Pancreas (tissue), 10 donors: ENCODE results near the gene TTC7B. TPM values are rescaled to one million over a fixed set of nuclear protein-coding genes. Genes with fewer than 3 reads are reported as not detected.

Experiments used
- ATAC-seq, 4 donors: fragments of 200-7000 bp; cut with Tn5 transposase; one replicate each; pipeline versions ENCODE4 v1.8.0 to v1.9.1; 2020; ENCODE audit warnings: mild to moderate bottlenecking in 4 of 4, moderate library complexity in 4 of 4
- DNase-seq, 6 donors: peaks; one replicate each; pipeline ENCODE4 v3.0.0-alpha.2; 2020
- FAIRE-seq: peaks from 2 replicates; lab custom pipeline; 2012; peaks lifted over from hg19 to GRCh38; lab: Jason Lieb, UNC
- H3K27ac ChIP-seq, 4 donors: fragments of 200-600 bp; sonication (generic); 1 replicate in 3 of 4; 2 replicates in 1 of 4; pipeline versions ENCODE4 v1.5.0 to v1.8.0; 2020
- H3K27me3 ChIP-seq, 4 donors: fragments of 200-600 bp; one replicate each; pipeline ENCODE4 v1.8.0; 2021
- H3K36me3 ChIP-seq, 3 donors: fragments of 200-600 bp; sonication (generic) in 1 of 3; one replicate each; pipeline versions ENCODE4 v1.5.0 to v1.8.0; 2020 to 2021
- H3K4me1 ChIP-seq, 3 donors: fragments of 200-600 bp; one replicate each; pipeline ENCODE4 v1.8.0; 2021
- H3K4me3 ChIP-seq, 4 donors: fragments of 200-600 bp; sonication (generic) in 2 of 4; one replicate each; pipeline versions ENCODE4 v1.5.0 to v1.8.0; 2020 to 2021
- H3K9me3 ChIP-seq, 4 donors: fragments of 200-600 bp; one replicate each; pipeline ENCODE4 v1.8.0; 2021
- WGBS, 2 donors: extraction: QIAGEN DNeasy Blood & Tissue Kit; methylation state at CpG; one replicate each; pipeline ENCODE4 v1.1.7; 2013; 5-methylcytosine and 5-hydroxymethylcytosine counted together
- intact Hi-C, 3 donors: fragments of 100-400 bp; cut with DNase I; formaldehyde crosslinking; loops; one replicate each; pipeline versions ENCODE4 v1.11.1 to v1.14.2; 2022
- polyA plus RNA-seq, 2 donors: library from polyadenylated mRNA; stranded (reverse); fragments of 200-250 nt; gene quantifications; one replicate each; pipeline ENCODE4 v1.2.3, GENCODE V29; 2013
- total RNA-seq, 6 donors: library from RNA; stranded (reverse); fragmentation: NEBNext Ultra II Directional in 4 of 6; extraction: Animal tissue kit (Norgen Biotek cat#: 25700) in 4 of 6; gene quantifications; one replicate each; pipeline versions ENCODE4 v1.2.1 to v1.2.4, GENCODE V29; 2021 to 2023
- TF ChIP-seq, protein P1 (sequence below), 4 donors: fragments of 200-600 bp; sonication (generic) in 3 of 4; IDR thresholded peaks; one replicate each; pipeline versions ENCODE4 v1.5.0 to v1.8.0; 2021; ENCODE audit warnings: antibody characterized with exemption in 4 of 4
- donor health status: healthy with polysubstance abuse.
- donor health status: DM: no; HTN: no; CAD: no; lungs with moderate emphysema.
- donor health status: DM: no; HTN: no; CAD: no.
- donor health status: control.
- donor health status: control.
- donor health status: Bipolar disorder and iron deficiency.
- donor health status: DM: yes; HTN: yes; CAD: no.
- donor health status: DM: no; HTN: no; CAD: no.
- donor health status: DM: no; HTN: no; CAD: no.
- donor health status: DM: yes; HTN: yes; CAD: no.

TTC7B gene
- total and polyA plus RNA-seq, 8 donors, result 8.9 to 39.6 (median 29.6) TPM

DNA sequence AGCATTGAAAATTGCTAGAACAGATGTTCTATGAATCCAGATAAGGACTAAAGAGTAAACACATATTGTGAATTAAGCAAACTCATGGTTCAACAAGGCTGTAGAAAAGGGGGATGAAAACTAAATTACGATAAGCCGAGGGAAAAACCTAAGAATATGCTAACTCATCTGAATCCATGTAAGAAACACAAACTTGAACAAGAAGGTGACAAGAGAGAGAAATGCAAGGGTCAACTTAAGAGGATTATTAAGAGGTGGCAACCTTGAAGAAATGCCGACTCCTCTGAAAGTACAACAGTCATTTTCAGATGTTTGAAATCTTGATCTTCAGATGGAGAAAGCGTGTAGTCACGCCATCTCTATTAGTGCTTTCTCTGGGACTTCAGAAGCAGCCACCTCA lies 128.6 kb downstream of the TTC7B start:
- 90 to 93% methylated on average over 5 of the region's 5 CpGs for WGBS, 2 donors
- H3K4me3 ChIP-seq, result no peak overlapping the region
- TF ChIP-seq, protein P1, sequence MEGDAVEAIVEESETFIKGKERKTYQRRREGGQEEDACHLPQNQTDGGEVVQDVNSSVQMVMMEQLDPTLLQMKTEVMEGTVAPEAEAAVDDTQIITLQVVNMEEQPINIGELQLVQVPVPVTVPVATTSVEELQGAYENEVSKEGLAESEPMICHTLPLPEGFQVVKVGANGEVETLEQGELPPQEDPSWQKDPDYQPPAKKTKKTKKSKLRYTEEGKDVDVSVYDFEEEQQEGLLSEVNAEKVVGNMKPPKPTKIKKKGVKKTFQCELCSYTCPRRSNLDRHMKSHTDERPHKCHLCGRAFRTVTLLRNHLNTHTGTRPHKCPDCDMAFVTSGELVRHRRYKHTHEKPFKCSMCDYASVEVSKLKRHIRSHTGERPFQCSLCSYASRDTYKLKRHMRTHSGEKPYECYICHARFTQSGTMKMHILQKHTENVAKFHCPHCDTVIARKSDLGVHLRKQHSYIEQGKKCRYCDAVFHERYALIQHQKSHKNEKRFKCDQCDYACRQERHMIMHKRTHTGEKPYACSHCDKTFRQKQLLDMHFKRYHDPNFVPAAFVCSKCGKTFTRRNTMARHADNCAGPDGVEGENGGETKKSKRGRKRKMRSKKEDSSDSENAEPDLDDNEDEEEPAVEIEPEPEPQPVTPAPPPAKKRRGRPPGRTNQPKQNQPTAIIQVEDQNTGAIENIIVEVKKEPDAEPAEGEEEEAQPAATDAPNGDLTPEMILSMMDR (IDR thresholded peaks at IDR 0.05), result no peak
- no peaks in the 10 kb centered on the region for H3K4me1 ChIP-seq
- no peaks in the 10 kb centered on the region for H3K9me3 ChIP-seq
- intact Hi-C loops, result loop anchor here in 1 of 3 donors (10.0 kb wide), 1 partner anchor 283 kb away; no protein-coding TSS in a partner anchor
- peaks cover 0 to 5% (median 3%) of the 10 kb centered on the region in 3 donors for H3K36me3 ChIP-seq
- DNase-seq (no peak), ATAC-seq (no peak), FAIRE-seq (no peak)
- no peak overlapping the region for H3K27ac ChIP-seq
- no peaks in the 10 kb centered on the region for H3K27me3 ChIP-seq

DNA sequence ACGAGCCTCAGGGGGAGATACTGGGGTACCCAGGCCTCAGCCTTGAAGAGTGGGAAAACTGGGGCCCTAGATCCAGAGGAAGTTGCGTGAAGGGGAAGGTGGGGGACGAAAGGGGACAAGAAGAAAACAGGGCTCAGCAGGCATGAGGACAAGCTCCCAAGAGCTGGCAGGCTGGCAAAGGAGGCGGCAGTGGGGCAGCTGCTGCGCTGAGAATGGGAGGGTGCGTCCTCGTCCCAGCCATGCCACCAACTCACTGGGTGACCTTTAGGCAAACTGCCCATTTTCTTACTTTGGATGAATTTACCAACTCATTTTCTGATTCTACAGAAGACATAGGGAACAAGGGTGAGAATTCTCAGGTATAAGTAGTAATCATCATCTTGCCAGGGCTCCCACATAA lies 133.6 kb downstream of the TTC7B start:
- FAIRE-seq, result no peak
- 96% methylated on average over 7 of the region's 7 CpGs for WGBS, 2 donors
- TF ChIP-seq, protein P1 (IDR thresholded peaks at IDR 0.05), result no peak
- H3K36me3 ChIP-seq, result peaks cover 0 to 5% (median 3%) of the 10 kb centered on the region in 3 donors
- no peaks in the 10 kb centered on the region for H3K9me3 ChIP-seq
- intact Hi-C loops, result loop anchor here in 1 of 3 donors (10.0 kb wide), 1 partner anchor 278 kb away; no protein-coding TSS in a partner anchor
- no peaks in the 10 kb centered on the region for H3K4me1 ChIP-seq
- no peak overlapping the region for H3K4me3 ChIP-seq
- no peak for DNase-seq
- no peaks in the 10 kb centered on the region for H3K27me3 ChIP-seq
- no peak overlapping the region for H3K27ac ChIP-seq
- no peak for ATAC-seq

DNA sequence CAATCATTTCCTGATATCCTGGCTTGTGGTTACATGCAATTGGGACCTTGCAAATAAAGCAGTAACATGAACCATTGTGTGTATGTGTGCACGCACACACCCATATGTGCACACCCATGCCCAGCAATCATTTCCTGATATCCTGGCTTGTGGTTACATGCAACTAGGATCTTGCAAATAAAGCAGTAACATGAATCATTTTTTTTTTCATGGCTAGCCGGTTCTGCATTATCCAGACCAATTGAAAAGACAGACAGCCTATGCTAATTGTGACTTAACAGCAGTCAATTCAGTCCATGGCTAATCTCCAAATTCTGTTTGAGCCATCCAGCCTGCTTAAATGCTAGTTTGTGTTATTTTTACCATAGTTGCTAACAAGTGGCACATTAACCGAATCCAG lies 134.3 kb downstream of the TTC7B start:
- Histone ChIP-seq H3K27me3 (no peaks in the 10 kb centered on the region), H3K36me3 (peaks cover 0 to 5% (median 3%) of the 10 kb centered on the region in 3 donors), H3K9me3 (no peaks in the 10 kb centered on the region), H3K4me3 (no peak overlapping the region), H3K27ac (no peak overlapping the region), H3K4me1 (no peaks in the 10 kb centered on the region)
- FAIRE-seq (no peak), DNase-seq (no peak), ATAC-seq (peak in 2 of 4 donors; percentile 49 to 60)
- TF ChIP-seq, protein P1 (IDR thresholded peaks at IDR 0.05), result no peak
- intact Hi-C loops, result loop anchor here in 1 of 3 donors (10.0 kb wide), 1 partner anchor 277 kb away; no protein-coding TSS in a partner anchor
- WGBS, 2 donors, result 94% methylated on average over 3 of the region's 3 CpGs

DNA sequence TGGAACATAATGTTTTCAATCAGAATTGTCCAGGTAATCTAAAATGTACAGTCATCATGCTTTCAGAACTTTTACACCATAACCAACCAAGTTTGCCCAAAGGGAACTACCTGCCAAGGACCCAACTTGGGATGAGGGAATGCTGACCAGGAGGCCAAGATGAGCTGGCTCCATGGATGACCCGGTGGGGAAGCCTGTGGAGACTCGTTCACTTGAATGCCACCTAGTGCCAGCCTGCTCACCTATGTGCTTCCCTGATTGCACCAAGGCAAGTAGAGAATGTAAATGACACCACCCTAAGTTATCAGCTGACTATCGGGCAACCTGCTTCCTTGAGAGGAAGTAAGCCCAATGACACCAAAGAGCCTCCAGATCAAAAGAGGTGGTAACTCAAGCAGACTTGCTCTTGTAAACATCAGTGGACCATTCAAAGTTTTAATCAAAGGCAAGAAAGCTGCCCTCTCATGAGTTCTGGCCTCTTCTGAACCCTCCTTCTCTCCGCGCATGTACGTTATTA lies 137.3 kb downstream of the TTC7B start:
- H3K4me1 ChIP-seq, result no peaks in the 10 kb centered on the region
- no peaks in the 10 kb centered on the region for H3K9me3 ChIP-seq
- DNase-seq, result no peak
- H3K36me3 ChIP-seq, result no peaks in the 10 kb centered on the region
- H3K27me3 ChIP-seq, result no peaks in the 10 kb centered on the region
- intact Hi-C loops, result no loop called here
- H3K27ac ChIP-seq, result no peak overlapping the region
- H3K4me3 ChIP-seq, result no peak overlapping the region
- 95 to 96% methylated on average over 6 of the region's 6 CpGs for WGBS, 2 donors
- TF ChIP-seq, protein P1 (IDR thresholded peaks at IDR 0.05), result no peak
- FAIRE-seq, result no peak
- no peak for ATAC-seq

DNA sequence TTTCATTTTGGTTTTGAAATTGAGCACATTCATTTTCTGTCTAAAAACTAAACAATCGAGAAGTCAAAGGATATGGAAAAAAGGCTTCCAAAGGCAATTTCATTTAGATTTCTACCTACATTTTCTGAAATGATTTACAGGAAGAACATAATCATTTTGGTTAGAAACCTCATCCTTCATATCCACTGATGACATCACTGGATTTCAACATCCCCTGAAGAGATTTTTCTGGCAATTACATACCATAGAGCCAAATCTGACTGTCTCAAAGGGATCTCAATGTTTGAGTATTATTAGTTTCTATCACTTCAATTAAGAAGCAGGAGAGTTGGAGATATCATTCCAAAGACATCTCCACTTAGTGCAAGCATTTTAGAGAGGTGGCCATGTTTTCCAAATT lies 137.8 kb downstream of the TTC7B start:
- no peak for ATAC-seq
- no peak for FAIRE-seq
- Histone ChIP-seq H3K9me3 (no peaks in the 10 kb centered on the region), H3K4me1 (no peaks in the 10 kb centered on the region), H3K4me3 (no peak overlapping the region), H3K27me3 (no peaks in the 10 kb centered on the region), H3K27ac (no peak overlapping the region), H3K36me3 (no peaks in the 10 kb centered on the region)
- no peak for DNase-seq
- TF ChIP-seq, protein P1 (IDR thresholded peaks at IDR 0.05), result no peak
- WGBS, 2 donors, result 93 to 100% methylated on average over 1 of the region's 1 CpG
- intact Hi-C loops, result no loop called here
